AG04450 (cell line): Measurements from ENCODE around the gene BCAP31. TPM values are rescaled to one million over a fixed set of nuclear protein-coding genes. Genes with fewer than 3 reads are reported as not detected.
"Not testable (repeated sequence)": the region's sequence is repeated elsewhere in the genome, so short reads cannot be mapped to it uniquely, and the experiment has no call there.

Source experiments
- CTCF ChIA-PET: fragments of 300-600, 350-600 bp; formaldehyde crosslinking; extraction: SDS; loops from one replicate; lab custom pipeline; 2022; ENCODE audit warnings: antibody characterized with exemption, inconsistent platforms; lab: Charles Lee
- POLR2A ChIA-PET: fragments of 350-600 bp; formaldehyde crosslinking; extraction: SDS; loops from one replicate; lab custom pipeline; 2021; ENCODE audit warnings: antibody characterized with exemption, inconsistent platforms; lab: Yijun Ruan, JAX
- DNase-seq: peaks from one replicate; pipeline ENCODE4 v3.0.0-alpha.2; 2011; ENCODE audit warnings: low read depth, low spot score
- H3K27ac ChIP-seq: one replicate; pipeline ENCODE4 v1.5.1; 2012; ENCODE audit warnings: low read depth, low read length, control low read depth
- H3K27me3 ChIP-seq: one replicate; pipeline ENCODE4 v1.6.0; 2012; ENCODE audit warnings: low read length; ENCODE audit not compliant: control insufficient read depth, insufficient read depth
- H3K4me3 ChIP-seq: 2 replicates; pipeline ENCODE4 v1.5.1; 2011; ENCODE audit warnings: mild to moderate bottlenecking, low read depth, low read length, control low read depth
- H3K9me3 ChIP-seq: 2 replicates; pipeline ENCODE4 v1.5.1; 2012; ENCODE audit warnings: low read length; ENCODE audit not compliant: control insufficient read depth, insufficient read depth
- polyA plus RNA-seq: library from polyadenylated mRNA; depleted of rRNA; stranded (reverse); fragments of >200 nt; gene quantifications from 2 replicates; pipeline ENCODE4 v1.2.3, GENCODE V29; 2011
- TF ChIP-seq, protein P1 (sequence below): IDR thresholded peaks from 2 replicates; pipeline ENCODE4 v1.5.1; 2011; ENCODE audit warnings: low read depth, low read length, control low read depth, inconsistent platforms

Gene BCAP31
- polyA plus RNA-seq, 1 experiment = 108 TPM

GRCh38 chrX:153692003-153692402 lies 32.2 kb downstream of the BCAP31 start:
- Histone ChIP-seq H3K27ac (no peak overlapping the region), H3K27me3 (no peaks in the 10 kb centered on the region), H3K9me3 (no peaks in the 10 kb centered on the region), H3K4me3 (no peak overlapping the region)
- DNase-seq = no peak
- CTCF ChIA-PET = no interaction called here
- POLR2A ChIA-PET = no interaction called here
- TF ChIP-seq, protein P1, sequence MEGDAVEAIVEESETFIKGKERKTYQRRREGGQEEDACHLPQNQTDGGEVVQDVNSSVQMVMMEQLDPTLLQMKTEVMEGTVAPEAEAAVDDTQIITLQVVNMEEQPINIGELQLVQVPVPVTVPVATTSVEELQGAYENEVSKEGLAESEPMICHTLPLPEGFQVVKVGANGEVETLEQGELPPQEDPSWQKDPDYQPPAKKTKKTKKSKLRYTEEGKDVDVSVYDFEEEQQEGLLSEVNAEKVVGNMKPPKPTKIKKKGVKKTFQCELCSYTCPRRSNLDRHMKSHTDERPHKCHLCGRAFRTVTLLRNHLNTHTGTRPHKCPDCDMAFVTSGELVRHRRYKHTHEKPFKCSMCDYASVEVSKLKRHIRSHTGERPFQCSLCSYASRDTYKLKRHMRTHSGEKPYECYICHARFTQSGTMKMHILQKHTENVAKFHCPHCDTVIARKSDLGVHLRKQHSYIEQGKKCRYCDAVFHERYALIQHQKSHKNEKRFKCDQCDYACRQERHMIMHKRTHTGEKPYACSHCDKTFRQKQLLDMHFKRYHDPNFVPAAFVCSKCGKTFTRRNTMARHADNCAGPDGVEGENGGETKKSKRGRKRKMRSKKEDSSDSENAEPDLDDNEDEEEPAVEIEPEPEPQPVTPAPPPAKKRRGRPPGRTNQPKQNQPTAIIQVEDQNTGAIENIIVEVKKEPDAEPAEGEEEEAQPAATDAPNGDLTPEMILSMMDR = no peak

DNA sequence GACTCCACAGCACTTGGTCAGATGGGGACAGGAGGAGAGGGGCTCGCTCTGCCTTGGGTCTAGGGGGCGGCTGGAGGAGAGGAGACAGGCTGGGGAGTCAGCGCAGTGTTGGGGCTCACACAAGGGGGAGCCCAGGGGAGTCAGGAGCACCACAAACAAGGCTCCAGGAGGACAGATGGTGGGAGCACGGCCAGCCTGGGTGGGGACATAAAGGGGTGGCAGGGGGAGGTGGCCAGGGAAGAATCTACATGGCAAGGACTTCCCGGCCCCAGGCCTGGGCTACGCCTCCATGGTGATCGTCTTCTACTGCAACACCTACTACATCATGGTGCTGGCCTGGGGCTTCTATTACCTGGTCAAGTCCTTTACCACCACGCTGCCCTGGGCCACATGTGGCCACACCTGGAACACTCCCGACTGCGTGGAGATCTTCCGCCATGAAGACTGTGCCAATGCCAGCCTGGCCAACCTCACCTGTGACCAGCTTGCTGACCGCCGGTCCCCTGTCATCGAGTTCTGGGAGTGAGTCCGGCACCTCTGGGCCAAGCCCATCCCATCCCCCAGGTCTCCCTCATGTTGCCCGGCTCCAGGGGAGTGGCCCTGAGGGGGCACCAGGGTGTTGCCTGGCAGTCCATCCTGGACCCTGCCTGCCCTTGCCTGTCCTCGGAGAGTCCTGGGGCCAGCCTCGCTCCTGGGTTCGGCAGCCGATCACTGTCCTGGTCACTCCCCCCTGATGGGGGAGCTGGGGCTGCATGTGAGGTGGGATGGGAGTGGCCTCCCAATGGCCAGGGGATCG lies 33.0 kb downstream of the BCAP31 start:
- DNase-seq, H3K4me3 ChIP-seq, POLR2A ChIA-PET, H3K9me3 ChIP-seq, H3K27me3 ChIP-seq, CTCF ChIA-PET, H3K27ac ChIP-seq: not testable (repeated sequence)

- TF ChIP-seq, protein P1 = no peak
- ChIA-PET POLR2A (no interaction called here), CTCF (no interaction called here)
- no peaks in the 10 kb centered on the region for H3K9me3 ChIP-seq
- H3K27ac ChIP-seq = no peak overlapping the region
- H3K27me3 ChIP-seq = no peaks in the 10 kb centered on the region
- H3K4me3 ChIP-seq = no peak overlapping the region
- no peak for DNase-seq
Observed at GRCh38 chrX:153690466-153690865, 33.7 kb downstream of the BCAP31 start.

DNA sequence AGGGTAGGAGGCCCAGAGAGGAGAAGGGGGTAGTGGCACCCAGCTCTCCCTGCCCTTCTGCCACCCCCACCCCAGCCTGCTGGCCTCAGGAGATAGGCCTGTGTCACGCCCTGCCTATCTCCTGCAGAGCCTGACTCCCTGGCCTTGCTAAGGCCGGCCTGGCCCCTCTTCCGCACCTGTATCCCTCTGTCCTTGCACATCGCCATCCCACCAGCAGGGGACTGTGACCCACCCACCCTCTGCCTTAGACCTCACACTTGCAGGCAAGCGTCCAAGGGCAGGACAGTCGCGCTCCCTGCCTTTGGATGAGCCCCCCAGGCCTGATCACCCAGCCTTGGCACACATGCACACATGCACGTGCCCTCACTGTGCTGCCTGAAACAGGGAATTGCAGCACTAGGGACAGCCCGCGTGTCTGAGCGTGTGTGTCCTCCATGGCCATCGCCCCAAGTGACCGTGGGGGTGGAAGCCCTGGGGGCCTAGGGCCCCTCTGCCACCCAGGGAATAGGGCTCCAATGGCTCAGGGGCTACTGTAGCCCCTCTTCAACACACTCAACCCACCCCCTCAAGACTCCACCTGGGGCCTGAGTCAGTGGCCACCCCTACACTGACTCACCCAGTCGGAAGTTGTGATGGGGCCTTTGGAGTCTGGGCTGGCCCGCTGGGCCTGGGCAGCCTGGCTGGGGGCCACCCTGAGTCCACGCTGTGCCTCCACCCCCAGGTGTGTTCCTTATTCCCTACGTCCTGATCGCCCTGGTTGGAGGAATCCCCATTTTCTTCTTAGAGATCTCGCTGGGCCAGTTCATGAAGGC lies 34.3 kb downstream of the BCAP31 start:
- ChIA-PET CTCF (no interaction called here), POLR2A (no interaction called here)
- no peak overlapping the region for H3K27ac ChIP-seq
- peak overlapping the region; percentile 53 for H3K4me3 ChIP-seq
- no peaks in the 10 kb centered on the region for H3K9me3 ChIP-seq
- TF ChIP-seq, protein P1 = no peak
- DNase-seq = no peak
- no peaks in the 10 kb centered on the region for H3K27me3 ChIP-seq

DNA sequence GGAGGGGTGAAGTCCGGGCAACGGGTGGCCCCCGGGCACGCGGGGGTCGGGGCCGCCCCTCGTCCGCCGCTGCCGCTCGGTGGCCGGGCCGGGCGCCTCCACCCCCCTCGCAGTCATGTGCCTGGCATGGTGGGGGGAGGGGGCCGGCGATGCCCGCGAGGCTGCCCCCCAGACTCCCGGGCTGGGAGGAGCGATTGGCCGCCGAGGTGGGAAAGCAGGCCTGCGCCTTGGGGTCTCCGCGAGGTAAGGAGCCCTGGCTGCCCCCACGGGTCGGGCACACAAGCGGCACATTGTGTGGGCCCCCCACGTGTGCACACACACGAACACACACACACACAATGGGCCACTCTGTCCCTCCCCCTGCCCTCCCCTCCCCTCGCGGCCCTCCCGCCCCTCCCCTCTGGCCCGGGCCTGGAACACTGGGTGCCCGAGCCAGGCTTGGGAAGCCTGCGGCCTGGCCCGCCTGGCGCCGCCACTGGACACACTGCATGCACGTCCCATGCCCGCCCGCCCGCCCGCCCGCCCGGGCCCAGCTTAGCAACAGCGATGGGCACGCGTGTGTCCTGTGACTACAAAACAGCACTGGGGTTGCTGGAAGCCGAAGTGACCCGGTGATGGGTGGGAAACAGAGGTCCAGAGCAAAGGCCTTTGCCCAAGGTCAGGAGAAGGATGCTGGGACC lies 35.1 kb downstream of the BCAP31 start:
- ChIA-PET CTCF (no interaction called here), POLR2A (no interaction called here)
- TF ChIP-seq, protein P1 = no peak
- no peaks in the 10 kb centered on the region for H3K27me3 ChIP-seq
- H3K27ac ChIP-seq = no peak overlapping the region
- DNase-seq = no peak
- no peaks in the 10 kb centered on the region; the same call in 1 of the 2 replicates for H3K9me3 ChIP-seq
- peak overlapping the region; percentile 53 for H3K4me3 ChIP-seq
